Pancreas (tissue), 10 donors: Measurements from ENCODE around the gene GLIPR2. TPM values are rescaled to one million over a fixed set of nuclear protein-coding genes. Genes with fewer than 3 reads are reported as not detected.

ENCODE experiments used
- ATAC-seq, 4 donors: fragments of 200-7000 bp; cut with Tn5 transposase; one replicate each; pipeline versions ENCODE4 v1.8.0 to v1.9.1; 2020; ENCODE audit warnings: mild to moderate bottlenecking in 4 of 4, moderate library complexity in 4 of 4
- DNase-seq, 6 donors: peaks; one replicate each; pipeline ENCODE4 v3.0.0-alpha.2; 2020
- FAIRE-seq: peaks from 2 replicates; lab custom pipeline; 2012; peaks lifted over from hg19 to GRCh38; lab: Jason Lieb, UNC
- H3K27ac ChIP-seq, 4 donors: fragments of 200-600 bp; sonication (generic); 1 replicate in 3 of 4; 2 replicates in 1 of 4; pipeline versions ENCODE4 v1.5.0 to v1.8.0; 2020
- H3K27me3 ChIP-seq, 4 donors: fragments of 200-600 bp; one replicate each; pipeline ENCODE4 v1.8.0; 2021
- H3K36me3 ChIP-seq, 3 donors: fragments of 200-600 bp; sonication (generic) in 1 of 3; one replicate each; pipeline versions ENCODE4 v1.5.0 to v1.8.0; 2020 to 2021
- H3K4me1 ChIP-seq, 3 donors: fragments of 200-600 bp; one replicate each; pipeline ENCODE4 v1.8.0; 2021
- H3K4me3 ChIP-seq, 4 donors: fragments of 200-600 bp; sonication (generic) in 2 of 4; one replicate each; pipeline versions ENCODE4 v1.5.0 to v1.8.0; 2020 to 2021
- H3K9me3 ChIP-seq, 4 donors: fragments of 200-600 bp; one replicate each; pipeline ENCODE4 v1.8.0; 2021
- WGBS, 2 donors: extraction: QIAGEN DNeasy Blood & Tissue Kit; methylation state at CpG; one replicate each; pipeline ENCODE4 v1.1.7; 2013; 5-methylcytosine and 5-hydroxymethylcytosine counted together
- intact Hi-C, 3 donors: fragments of 100-400 bp; cut with DNase I; formaldehyde crosslinking; loops; one replicate each; pipeline versions ENCODE4 v1.11.1 to v1.14.2; 2022
- polyA plus RNA-seq, 2 donors: library from polyadenylated mRNA; stranded (reverse); fragments of 200-250 nt; gene quantifications; one replicate each; pipeline ENCODE4 v1.2.3, GENCODE V29; 2013
- total RNA-seq, 6 donors: library from RNA; stranded (reverse); fragmentation: NEBNext Ultra II Directional in 4 of 6; extraction: Animal tissue kit (Norgen Biotek cat#: 25700) in 4 of 6; gene quantifications; one replicate each; pipeline versions ENCODE4 v1.2.1 to v1.2.4, GENCODE V29; 2021 to 2023
- TF ChIP-seq, protein P1 (sequence below), 4 donors: fragments of 200-600 bp; sonication (generic) in 3 of 4; IDR thresholded peaks; one replicate each; pipeline versions ENCODE4 v1.5.0 to v1.8.0; 2021; ENCODE audit warnings: antibody characterized with exemption in 4 of 4
- donor health status: healthy with polysubstance abuse.
- donor health status: DM: no; HTN: no; CAD: no; lungs with moderate emphysema.
- donor health status: DM: no; HTN: no; CAD: no.
- donor health status: control.
- donor health status: control.
- donor health status: Bipolar disorder and iron deficiency.
- donor health status: DM: yes; HTN: yes; CAD: no.
- donor health status: DM: no; HTN: no; CAD: no.
- donor health status: DM: no; HTN: no; CAD: no.
- donor health status: DM: yes; HTN: yes; CAD: no.

The GLIPR2 gene
- total and polyA plus RNA-seq, 8 donors, result 1.3 to 10.0 (median 4.5) TPM

DNA sequence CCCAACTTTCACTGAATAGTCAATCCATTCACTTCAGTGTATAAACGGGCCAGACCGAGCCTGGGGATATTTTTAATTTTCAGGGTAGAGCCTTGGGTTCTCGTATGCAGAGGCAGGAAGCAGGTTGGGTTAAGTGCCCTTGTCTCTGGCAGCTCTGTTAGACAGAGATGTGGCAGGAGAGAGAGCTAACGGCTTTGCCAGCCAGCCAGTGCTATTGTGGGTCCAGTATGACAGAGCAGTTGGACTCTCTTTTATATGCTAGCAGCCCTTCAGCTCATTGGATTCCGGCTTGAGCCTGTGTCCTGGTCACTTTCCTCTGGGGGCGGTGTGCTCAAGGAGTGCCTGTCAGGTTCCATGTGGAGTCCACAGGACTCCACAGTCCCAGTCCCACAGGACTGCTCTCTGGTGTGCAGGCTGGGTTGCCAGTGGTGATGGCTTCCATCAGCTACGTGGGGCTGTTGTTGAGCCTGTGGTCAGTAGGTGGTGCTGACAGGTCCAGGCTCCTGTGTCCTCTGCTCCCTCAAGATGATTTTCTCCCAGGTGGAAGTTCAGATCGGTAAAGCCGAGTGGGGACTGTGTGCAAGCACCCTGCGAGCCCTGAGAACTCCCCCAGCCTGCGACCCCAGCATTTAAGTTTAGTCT lies 68.5 kb downstream of the GLIPR2 start:
- Histone ChIP-seq H3K9me3 (no peaks in the 10 kb centered on the region), H3K4me3 (no peak overlapping the region), H3K36me3 (peaks cover 3 to 83% (median 29%) of the 10 kb centered on the region in 3 donors), H3K27ac (no peak overlapping the region), H3K27me3 (no peaks in the 10 kb centered on the region), H3K4me1 (peaks cover 0 to 7% (median 0%) of the 10 kb centered on the region in 3 donors)
- TF ChIP-seq, protein P1, sequence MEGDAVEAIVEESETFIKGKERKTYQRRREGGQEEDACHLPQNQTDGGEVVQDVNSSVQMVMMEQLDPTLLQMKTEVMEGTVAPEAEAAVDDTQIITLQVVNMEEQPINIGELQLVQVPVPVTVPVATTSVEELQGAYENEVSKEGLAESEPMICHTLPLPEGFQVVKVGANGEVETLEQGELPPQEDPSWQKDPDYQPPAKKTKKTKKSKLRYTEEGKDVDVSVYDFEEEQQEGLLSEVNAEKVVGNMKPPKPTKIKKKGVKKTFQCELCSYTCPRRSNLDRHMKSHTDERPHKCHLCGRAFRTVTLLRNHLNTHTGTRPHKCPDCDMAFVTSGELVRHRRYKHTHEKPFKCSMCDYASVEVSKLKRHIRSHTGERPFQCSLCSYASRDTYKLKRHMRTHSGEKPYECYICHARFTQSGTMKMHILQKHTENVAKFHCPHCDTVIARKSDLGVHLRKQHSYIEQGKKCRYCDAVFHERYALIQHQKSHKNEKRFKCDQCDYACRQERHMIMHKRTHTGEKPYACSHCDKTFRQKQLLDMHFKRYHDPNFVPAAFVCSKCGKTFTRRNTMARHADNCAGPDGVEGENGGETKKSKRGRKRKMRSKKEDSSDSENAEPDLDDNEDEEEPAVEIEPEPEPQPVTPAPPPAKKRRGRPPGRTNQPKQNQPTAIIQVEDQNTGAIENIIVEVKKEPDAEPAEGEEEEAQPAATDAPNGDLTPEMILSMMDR (IDR thresholded peaks at IDR 0.05), result no peak
- FAIRE-seq (no peak), ATAC-seq (peak in 3 of 4 donors; percentile 34 to 62 (median 37)), DNase-seq (no peak)
- WGBS, 2 donors, result 87 to 89% methylated on average over 11 of the region's 11 CpGs
- intact Hi-C loops, result no loop called here

DNA sequence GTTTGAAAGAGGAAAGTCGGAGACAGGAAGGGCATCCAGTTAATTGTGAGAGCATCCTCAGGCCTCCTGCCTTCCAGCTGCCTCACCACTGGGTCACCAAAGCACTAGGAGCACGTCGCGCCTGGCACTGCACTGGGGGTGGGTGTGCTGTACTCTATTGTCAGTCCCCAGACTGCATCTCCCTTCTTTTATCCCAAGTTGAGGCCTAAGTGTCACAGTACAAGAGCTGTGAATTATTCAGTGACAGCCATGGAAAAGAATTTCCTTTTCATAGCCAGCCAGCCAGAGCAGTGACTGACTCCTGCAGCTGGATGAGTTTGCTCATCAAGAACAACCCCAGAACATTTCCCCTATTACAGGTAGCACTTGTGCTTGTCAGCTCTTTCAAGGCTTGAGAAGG lies 70.5 kb downstream of the GLIPR2 start:
- H3K4me1 ChIP-seq, result peaks cover 0 to 7% (median 0%) of the 10 kb centered on the region in 3 donors
- H3K9me3 ChIP-seq, result no peaks in the 10 kb centered on the region
- no peaks in the 10 kb centered on the region for H3K27me3 ChIP-seq
- intact Hi-C loops, result no loop called here
- H3K36me3 ChIP-seq, result peaks cover 0 to 67% (median 27%) of the 10 kb centered on the region in 3 donors
- DNase-seq (no peak), FAIRE-seq (no peak), ATAC-seq (no peak)
- H3K27ac ChIP-seq, result no peak overlapping the region
- H3K4me3 ChIP-seq, result no peak overlapping the region
- TF ChIP-seq, protein P1 (IDR thresholded peaks at IDR 0.05), result no peak
- 86 to 91% methylated on average over 4 of the region's 4 CpGs for WGBS, 2 donors

DNA sequence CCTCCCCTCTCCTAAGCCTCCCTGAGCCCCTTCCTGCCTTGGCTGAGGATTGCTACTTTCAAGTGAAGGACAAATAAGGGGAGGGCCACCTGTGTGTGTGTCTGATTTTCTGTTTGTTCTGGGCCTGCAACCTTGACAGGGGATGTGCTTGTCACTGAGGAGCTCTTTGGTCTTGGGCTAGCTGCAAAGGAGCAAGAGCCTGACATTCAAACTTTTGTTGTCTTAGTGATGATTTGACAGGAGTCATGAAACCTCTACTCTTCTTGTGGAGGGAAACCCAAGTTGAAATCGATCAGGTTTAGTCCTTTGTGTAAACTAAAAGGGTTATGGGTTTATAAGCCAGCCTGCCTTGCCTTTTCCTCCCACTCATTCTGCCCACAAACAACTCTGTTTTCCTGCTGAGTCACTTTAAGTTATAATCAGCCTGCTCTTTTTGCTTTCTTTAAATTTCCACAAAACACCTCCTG lies 71.0 kb downstream of the GLIPR2 start:
- Histone ChIP-seq H3K27ac (no peak overlapping the region), H3K36me3 (peaks cover 0 to 66% (median 27%) of the 10 kb centered on the region in 3 donors), H3K27me3 (no peaks in the 10 kb centered on the region), H3K4me3 (no peak overlapping the region), H3K4me1 (peaks cover 0 to 7% (median 0%) of the 10 kb centered on the region in 3 donors), H3K9me3 (no peaks in the 10 kb centered on the region)
- TF ChIP-seq, protein P1 (IDR thresholded peaks at IDR 0.05), result no peak
- WGBS, 2 donors, result 23 to 24% methylated on average over 1 of the region's 1 CpG
- no peak for FAIRE-seq
- ATAC-seq, result peak in 1 of 4 donors; percentile 19
- intact Hi-C loops, result no loop called here
- no peak for DNase-seq

DNA sequence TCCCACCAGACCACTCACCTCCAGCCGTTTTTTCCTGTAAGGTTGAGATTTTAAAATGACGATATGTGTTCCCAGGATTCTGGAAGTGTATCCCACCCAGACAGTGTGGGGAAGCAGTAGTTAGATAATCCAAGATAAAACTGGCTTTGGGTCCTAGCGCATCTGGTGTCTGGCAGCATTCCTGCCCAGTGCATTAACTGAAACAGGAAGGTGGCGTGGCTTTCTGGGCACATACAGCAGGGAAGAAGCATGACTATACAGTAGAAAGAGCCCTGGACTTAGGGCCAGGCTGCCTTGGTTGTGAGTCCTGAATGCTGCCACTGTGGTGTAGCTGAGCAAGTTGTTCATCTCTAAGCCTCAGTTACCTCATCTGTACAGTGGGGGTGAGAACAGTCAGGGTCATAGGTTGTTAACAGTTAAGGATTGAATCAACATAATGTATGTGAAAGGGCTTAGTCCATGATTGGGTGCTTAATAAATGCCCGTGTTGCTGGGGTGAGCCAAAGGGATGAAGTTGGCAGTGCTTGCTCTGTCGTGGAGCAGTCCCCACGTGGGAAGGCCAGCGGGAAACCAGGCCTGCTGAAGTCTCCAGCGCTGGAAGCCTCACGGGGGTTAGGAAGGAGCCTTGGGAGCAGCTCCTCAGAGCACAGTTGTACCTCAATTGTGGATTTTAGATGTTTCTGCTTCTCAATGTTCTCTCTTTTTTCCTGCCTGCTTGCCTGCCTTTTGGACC lies 72.2 kb downstream of the GLIPR2 start:
- intact Hi-C loops, result no loop called here
- Histone ChIP-seq H3K4me3 (no peak overlapping the region), H3K27ac (no peak overlapping the region), H3K9me3 (no peaks in the 10 kb centered on the region), H3K4me1 (peaks cover 0 to 7% (median 0%) of the 10 kb centered on the region in 3 donors), H3K27me3 (no peaks in the 10 kb centered on the region), H3K36me3 (peaks cover 0 to 55% (median 24%) of the 10 kb centered on the region in 3 donors)
- FAIRE-seq (no peak), DNase-seq (no peak), ATAC-seq (no peak)
- TF ChIP-seq, protein P1 (IDR thresholded peaks at IDR 0.05), result no peak
- 72 to 86% methylated on average over 10 of the region's 10 CpGs for WGBS, 2 donors
